Calu3 (cell line): ENCODE results near the gene ORAI1. TPM values are rescaled to one million over a fixed set of nuclear protein-coding genes. Genes with fewer than 3 reads are reported as not detected.

Experiments
- BruUV-seq: library from RNA; stranded (reverse); fragments of 400-500 nt; replicated peaks from 2 replicates; lab custom pipeline; 2021; lab: Mats Ljungman, UMichigan
- CTCF ChIA-PET: fragments of 300-600 bp; sonication (Branson Sonifier 250); formaldehyde crosslinking; loops from one replicate; lab custom pipeline; 2022; ENCODE audit warnings: antibody characterized with exemption; lab: Charles Lee
- DNase-seq: peaks from one replicate; pipeline ENCODE4 v3.0.0; 2022
- H3K27ac Mint-ChIP-seq: one replicate; pipeline ENCODE4 v1.8.0; 2022; ENCODE audit warnings: mixed read lengths; ENCODE audit not compliant: unreplicated experiment
- H3K27me3 Mint-ChIP-seq: one replicate; pipeline ENCODE4 v1.8.0; 2022; ENCODE audit warnings: mixed read lengths; ENCODE audit not compliant: unreplicated experiment
- H3K36me3 Mint-ChIP-seq: one replicate; pipeline ENCODE4 v1.8.0; 2022; ENCODE audit warnings: mild to moderate bottlenecking, moderate library complexity, mixed read lengths; ENCODE audit not compliant: insufficient read depth, unreplicated experiment
- H3K4me1 Mint-ChIP-seq: one replicate; pipeline ENCODE4 v1.8.0; 2022; ENCODE audit warnings: mild to moderate bottlenecking, low read depth, mixed read lengths; ENCODE audit not compliant: unreplicated experiment
- H3K4me3 Mint-ChIP-seq: one replicate; pipeline ENCODE4 v1.8.0; 2022; ENCODE audit warnings: mild to moderate bottlenecking, low read depth, moderate library complexity, mixed read lengths; ENCODE audit not compliant: unreplicated experiment
- H3K9me3 Mint-ChIP-seq: one replicate; pipeline ENCODE4 v1.8.0; 2022; ENCODE audit warnings: low read depth, mixed read lengths; ENCODE audit not compliant: unreplicated experiment
- intact Hi-C: fragments of 100-400 bp; cut with micrococcal nuclease; formaldehyde crosslinking; loops from one replicate; pipeline ENCODE4 v1.10.0; 2022; ENCODE audit not compliant: unreplicated experiment
- total RNA-seq: library from RNA; stranded (reverse); gene quantifications from 2 replicates; pipeline ENCODE4 v1.2.3, GENCODE V29; 2022
- TF ChIP-seq, protein P1 (sequence below): fragments of 200-600 bp; IDR thresholded peaks from one replicate; pipeline ENCODE4 v1.8.0; 2022; ENCODE audit warnings: antibody characterized with exemption; ENCODE audit not compliant: unreplicated experiment

The ORAI1 gene
- total RNA-seq, 1 experiment from 2014 or later = 35.5 TPM

DNA sequence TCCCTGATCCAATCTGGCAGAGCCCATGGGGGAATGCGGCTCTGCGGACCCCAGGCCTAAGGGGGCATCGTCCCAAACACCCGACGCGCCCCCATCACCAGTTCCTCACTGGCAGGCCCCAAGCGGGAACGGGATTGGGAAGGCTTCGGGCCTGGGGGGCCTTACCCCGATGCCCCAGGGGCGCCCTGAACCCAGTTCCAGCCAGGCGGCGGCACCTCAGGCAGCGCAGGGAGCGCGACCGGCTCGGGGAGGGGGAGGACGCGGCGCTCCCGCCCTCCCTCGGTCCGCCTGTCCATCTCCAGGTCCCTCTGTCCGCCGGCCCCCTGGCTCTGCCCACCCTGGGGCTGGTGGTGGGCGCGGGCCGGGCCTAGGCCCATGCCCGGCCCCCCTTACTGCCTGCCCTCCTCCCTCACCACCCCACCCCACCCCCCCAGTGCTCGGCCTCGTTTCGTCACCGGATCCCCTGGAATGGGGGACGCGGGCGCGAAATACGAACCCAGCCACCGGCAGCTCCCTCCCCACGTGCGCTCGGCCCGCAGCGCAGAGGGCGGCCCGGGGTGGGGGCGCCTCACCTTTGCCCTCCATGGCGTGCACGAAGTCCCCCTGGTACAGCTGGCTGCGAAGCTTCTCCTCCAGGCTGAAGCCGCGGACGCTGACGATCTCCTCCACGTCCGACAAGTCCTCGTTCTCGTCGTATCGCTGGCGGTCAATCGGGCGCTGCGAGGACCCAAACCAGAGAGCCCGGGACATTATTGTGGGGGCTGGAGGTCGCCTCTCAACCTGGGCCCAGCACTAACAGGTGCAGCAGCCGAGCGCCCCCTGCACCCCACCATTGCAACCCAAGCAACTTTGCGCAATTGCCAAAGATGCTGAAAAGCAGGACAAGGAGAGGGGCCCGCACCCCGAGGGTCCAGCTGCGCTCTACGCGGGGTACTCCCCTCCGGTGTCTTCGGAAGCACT, 47.8 kb upstream of the ORAI1 start:
- peaks cover 18% of the 10 kb centered on the region for H3K36me3 Mint-ChIP-seq
- no peaks in the 10 kb centered on the region for H3K9me3 Mint-ChIP-seq
- TF ChIP-seq, protein P1, sequence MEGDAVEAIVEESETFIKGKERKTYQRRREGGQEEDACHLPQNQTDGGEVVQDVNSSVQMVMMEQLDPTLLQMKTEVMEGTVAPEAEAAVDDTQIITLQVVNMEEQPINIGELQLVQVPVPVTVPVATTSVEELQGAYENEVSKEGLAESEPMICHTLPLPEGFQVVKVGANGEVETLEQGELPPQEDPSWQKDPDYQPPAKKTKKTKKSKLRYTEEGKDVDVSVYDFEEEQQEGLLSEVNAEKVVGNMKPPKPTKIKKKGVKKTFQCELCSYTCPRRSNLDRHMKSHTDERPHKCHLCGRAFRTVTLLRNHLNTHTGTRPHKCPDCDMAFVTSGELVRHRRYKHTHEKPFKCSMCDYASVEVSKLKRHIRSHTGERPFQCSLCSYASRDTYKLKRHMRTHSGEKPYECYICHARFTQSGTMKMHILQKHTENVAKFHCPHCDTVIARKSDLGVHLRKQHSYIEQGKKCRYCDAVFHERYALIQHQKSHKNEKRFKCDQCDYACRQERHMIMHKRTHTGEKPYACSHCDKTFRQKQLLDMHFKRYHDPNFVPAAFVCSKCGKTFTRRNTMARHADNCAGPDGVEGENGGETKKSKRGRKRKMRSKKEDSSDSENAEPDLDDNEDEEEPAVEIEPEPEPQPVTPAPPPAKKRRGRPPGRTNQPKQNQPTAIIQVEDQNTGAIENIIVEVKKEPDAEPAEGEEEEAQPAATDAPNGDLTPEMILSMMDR = no peak
- DNase-seq = no peak
- CTCF ChIA-PET = interaction anchor here (1.4 kb wide), 2 partner anchors 42 to 48 kb away, joined by 3 to 4 read pairs; no protein-coding TSS in a partner anchor
- intact Hi-C loops = no loop called here
- H3K4me3 Mint-ChIP-seq = peak overlapping the region; percentile 81
- BruUV-seq = no TSS peak
- H3K4me1 Mint-ChIP-seq = peaks cover 11% of the 10 kb centered on the region
- no peak overlapping the region for H3K27ac Mint-ChIP-seq
- peaks cover 19% of the 10 kb centered on the region for H3K27me3 Mint-ChIP-seq

DNA sequence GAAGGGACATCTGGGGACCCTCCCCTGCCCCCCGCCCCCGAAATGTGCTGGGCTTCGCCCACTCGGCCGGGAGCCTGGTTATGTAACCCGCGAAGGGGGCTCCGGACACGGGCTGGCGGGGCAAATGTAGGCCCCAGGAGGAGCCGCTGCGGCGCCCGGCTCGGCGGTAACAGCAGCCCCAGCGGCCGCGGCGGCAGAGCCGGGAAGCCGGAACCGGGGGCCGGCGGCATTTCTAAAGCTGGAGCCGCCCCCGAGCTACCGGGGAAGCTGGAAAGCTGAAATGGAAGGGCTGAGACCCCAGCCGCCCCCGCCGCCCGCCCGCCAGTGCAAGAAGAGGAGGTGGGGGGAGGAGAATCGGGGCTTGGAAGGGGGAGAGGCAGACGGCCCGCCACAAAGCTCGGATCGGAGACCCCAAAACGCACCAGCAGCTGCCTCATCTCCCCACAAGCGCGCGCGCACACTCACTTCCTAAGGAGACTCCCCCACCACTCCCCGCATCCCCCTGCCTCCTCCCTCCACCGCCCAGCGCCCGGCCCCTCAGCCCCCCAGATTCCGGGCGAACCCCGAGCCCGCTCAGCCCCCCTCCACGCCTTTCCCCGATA, 47.0 kb upstream of the ORAI1 start:
- peak overlapping the region; percentile 82 for H3K27ac Mint-ChIP-seq

DNA sequence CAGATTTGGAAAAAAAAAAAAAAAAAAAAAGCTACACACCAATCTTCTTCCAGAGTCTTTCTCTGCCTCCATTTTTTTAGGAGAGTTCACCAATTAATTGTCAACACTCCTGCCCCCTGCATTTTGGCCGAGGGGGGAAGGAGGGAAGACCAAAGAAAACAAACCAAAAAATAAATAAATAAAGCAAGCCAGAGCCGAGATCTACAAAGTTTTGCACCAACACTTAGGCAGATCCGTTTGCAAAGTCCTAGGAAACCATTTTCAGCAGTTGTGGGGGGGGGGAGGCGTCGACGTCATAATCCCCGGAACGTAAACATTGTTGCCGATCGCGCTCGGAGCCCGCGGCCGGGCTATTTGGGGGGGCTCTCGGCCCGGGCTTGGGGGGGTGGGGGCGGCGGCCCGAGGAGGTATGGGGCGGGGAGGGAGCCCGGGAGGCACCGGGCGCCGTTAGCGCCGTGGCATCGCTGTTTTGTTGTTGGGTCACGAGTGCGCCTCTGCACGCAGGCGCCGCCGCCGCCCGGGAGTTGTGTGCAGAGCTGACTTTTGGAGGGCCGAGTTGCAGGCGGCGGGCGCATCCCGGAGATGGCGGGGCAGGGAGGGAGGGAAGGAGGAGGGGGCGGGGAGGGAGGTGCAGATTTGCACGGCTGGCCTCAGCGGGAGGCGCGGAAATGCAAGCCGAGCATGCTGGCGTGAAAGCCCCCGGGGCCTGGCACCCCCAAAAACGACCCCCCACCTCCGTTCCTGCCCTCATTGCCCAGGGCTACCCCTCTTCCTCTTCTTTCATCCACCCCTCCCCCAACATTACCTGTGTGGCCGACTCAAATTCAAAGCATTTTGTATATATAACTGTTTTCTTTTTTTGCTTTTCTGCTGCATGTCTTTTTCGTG, 46.1 kb upstream of the ORAI1 start:
- TF ChIP-seq, protein P1 = no peak
- no peaks in the 10 kb centered on the region for H3K9me3 Mint-ChIP-seq
- H3K36me3 Mint-ChIP-seq = peaks cover 18% of the 10 kb centered on the region
- peaks cover 11% of the 10 kb centered on the region for H3K4me1 Mint-ChIP-seq
- DNase-seq = peak; percentile 57
- no TSS peak for BruUV-seq
- H3K4me3 Mint-ChIP-seq = peak overlapping the region; percentile 81
- intact Hi-C loops = no loop called here
- peak overlapping the region; percentile 82 for H3K27ac Mint-ChIP-seq
- peaks cover 9% of the 10 kb centered on the region for H3K27me3 Mint-ChIP-seq
- CTCF ChIA-PET = interaction anchor here (0.5 to 1.4 kb wide), 12 partner anchors 16 to 503 kb away, joined by 3 to 6 read pairs (median 4); partner anchors contain the start of gene RHOF

More for the DNA sequence above, 47.0 kb upstream of the ORAI1 start:
- peaks cover 11% of the 10 kb centered on the region for H3K4me1 Mint-ChIP-seq
- TF ChIP-seq, protein P1 = no peak
- H3K27me3 Mint-ChIP-seq = peaks cover 19% of the 10 kb centered on the region
- no peaks in the 10 kb centered on the region for H3K9me3 Mint-ChIP-seq
- intact Hi-C loops = no loop called here
- CTCF ChIA-PET = interaction anchor here (0.6 to 1.4 kb wide), 5 partner anchors 15 to 503 kb away, joined by 3 to 4 read pairs (median 4); no protein-coding TSS in a partner anchor
- BruUV-seq = no TSS peak
- peaks cover 18% of the 10 kb centered on the region for H3K36me3 Mint-ChIP-seq
- no peak for DNase-seq
- H3K4me3 Mint-ChIP-seq = peak overlapping the region; percentile 81
